Endothelial cell (in vitro differentiated cells): ENCODE results near the gene UBE2J1. TPM values are rescaled to one million over a fixed set of nuclear protein-coding genes. Genes with fewer than 3 reads are reported as not detected.

Source experiments
- DNase-seq: peaks from one replicate; pipeline ENCODE4 v3.0.0; 2021; ENCODE audit warnings: low spot score
- H3K27ac Mint-ChIP-seq: one replicate; pipeline ENCODE4 v1.8.0; 2021; ENCODE audit warnings: mixed read lengths, inconsistent platforms; ENCODE audit not compliant: unreplicated experiment
- H3K27me3 Mint-ChIP-seq: one replicate; pipeline ENCODE4 v1.8.0; 2021; ENCODE audit warnings: mild to moderate bottlenecking, moderate library complexity, mixed read lengths, inconsistent platforms; ENCODE audit not compliant: unreplicated experiment
- H3K36me3 Mint-ChIP-seq: one replicate; pipeline ENCODE4 v1.8.0; 2021; ENCODE audit warnings: mild to moderate bottlenecking, low read depth, mixed read lengths, inconsistent platforms; ENCODE audit not compliant: unreplicated experiment
- H3K4me1 Mint-ChIP-seq: one replicate; pipeline ENCODE4 v1.8.0; 2021; ENCODE audit warnings: mild to moderate bottlenecking, mixed read lengths, inconsistent platforms; ENCODE audit not compliant: unreplicated experiment
- H3K4me3 Mint-ChIP-seq: one replicate; pipeline ENCODE4 v1.8.0; 2021; ENCODE audit warnings: mild to moderate bottlenecking, mixed read lengths, inconsistent platforms; ENCODE audit not compliant: unreplicated experiment
- H3K9me3 Mint-ChIP-seq: one replicate; pipeline ENCODE4 v1.8.0; 2021; ENCODE audit warnings: mixed read lengths, inconsistent platforms; ENCODE audit not compliant: unreplicated experiment
- total RNA-seq: library from RNA; stranded (reverse); fragmentation: NEBNext Ultra II Directional; extraction: Animal tissue kit (Norgen Biotek cat#: 25700); gene quantifications from one replicate; pipeline ENCODE4 v1.2.1, GENCODE V29; 2021; ENCODE audit not compliant: unreplicated experiment
- TF ChIP-seq, protein P1 (sequence below): fragments of 200-600 bp; sonication (generic); IDR thresholded peaks from one replicate; pipeline ENCODE4 v1.5.0; 2021; ENCODE audit warnings: antibody characterized with exemption; ENCODE audit not compliant: unreplicated experiment

Gene UBE2J1
- total RNA-seq, 1 donor from 2014 or later: 43.7 TPM

GRCh38 chr6:89393659-89394058, 41.1 kb upstream of the UBE2J1 start:
- Mint-ChIP-seq H3K9me3 (no peaks in the 10 kb centered on the region), H3K4me3 (no peak overlapping the region), H3K4me1 (no peaks in the 10 kb centered on the region), H3K27ac (no peak overlapping the region), H3K27me3 (no peaks in the 10 kb centered on the region), H3K36me3 (no peaks in the 10 kb centered on the region)
- TF ChIP-seq, protein P1, sequence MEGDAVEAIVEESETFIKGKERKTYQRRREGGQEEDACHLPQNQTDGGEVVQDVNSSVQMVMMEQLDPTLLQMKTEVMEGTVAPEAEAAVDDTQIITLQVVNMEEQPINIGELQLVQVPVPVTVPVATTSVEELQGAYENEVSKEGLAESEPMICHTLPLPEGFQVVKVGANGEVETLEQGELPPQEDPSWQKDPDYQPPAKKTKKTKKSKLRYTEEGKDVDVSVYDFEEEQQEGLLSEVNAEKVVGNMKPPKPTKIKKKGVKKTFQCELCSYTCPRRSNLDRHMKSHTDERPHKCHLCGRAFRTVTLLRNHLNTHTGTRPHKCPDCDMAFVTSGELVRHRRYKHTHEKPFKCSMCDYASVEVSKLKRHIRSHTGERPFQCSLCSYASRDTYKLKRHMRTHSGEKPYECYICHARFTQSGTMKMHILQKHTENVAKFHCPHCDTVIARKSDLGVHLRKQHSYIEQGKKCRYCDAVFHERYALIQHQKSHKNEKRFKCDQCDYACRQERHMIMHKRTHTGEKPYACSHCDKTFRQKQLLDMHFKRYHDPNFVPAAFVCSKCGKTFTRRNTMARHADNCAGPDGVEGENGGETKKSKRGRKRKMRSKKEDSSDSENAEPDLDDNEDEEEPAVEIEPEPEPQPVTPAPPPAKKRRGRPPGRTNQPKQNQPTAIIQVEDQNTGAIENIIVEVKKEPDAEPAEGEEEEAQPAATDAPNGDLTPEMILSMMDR: no peak
- no peak for DNase-seq

DNA sequence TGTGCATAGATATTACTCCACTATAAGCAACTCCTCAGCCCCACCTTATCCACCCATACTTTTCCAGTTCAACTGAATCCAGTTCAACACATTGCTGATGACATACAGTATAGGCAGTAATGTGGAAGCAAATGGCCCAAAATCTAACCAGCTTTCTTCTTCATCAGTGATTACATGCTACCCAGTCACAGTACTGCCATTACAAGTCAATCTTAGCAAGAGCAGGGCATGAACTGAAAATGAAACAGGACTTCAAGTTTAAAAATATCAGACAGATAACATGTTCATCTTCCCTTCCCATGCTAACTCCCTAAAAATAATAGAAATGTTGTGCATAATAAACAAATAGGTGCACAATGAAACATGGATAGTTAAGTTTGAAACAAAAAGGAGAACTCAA, 40.3 kb upstream of the UBE2J1 start:
- H3K9me3 Mint-ChIP-seq: no peaks in the 10 kb centered on the region
- no peak for DNase-seq
- H3K36me3 Mint-ChIP-seq: no peaks in the 10 kb centered on the region
- TF ChIP-seq, protein P1: no peak
- no peaks in the 10 kb centered on the region for H3K27me3 Mint-ChIP-seq
- H3K4me1 Mint-ChIP-seq: no peaks in the 10 kb centered on the region
- no peak overlapping the region for H3K27ac Mint-ChIP-seq
- H3K4me3 Mint-ChIP-seq: no peak overlapping the region

GRCh38 chr6:89388846-89389245, 36.3 kb upstream of the UBE2J1 start:
- TF ChIP-seq, protein P1: no peak
- Mint-ChIP-seq H3K4me3 (no peak overlapping the region), H3K27ac (no peak overlapping the region), H3K4me1 (no peaks in the 10 kb centered on the region), H3K27me3 (no peaks in the 10 kb centered on the region), H3K9me3 (no peaks in the 10 kb centered on the region), H3K36me3 (no peaks in the 10 kb centered on the region)
- DNase-seq: no peak

- no peaks in the 10 kb centered on the region for H3K4me1 Mint-ChIP-seq
- H3K27me3 Mint-ChIP-seq: no peaks in the 10 kb centered on the region
- no peak overlapping the region for H3K4me3 Mint-ChIP-seq
- no peaks in the 10 kb centered on the region for H3K36me3 Mint-ChIP-seq
- no peaks in the 10 kb centered on the region for H3K9me3 Mint-ChIP-seq
- TF ChIP-seq, protein P1: no peak
- DNase-seq: no peak
- no peak overlapping the region for H3K27ac Mint-ChIP-seq
These were observed 35.1 kb upstream of the UBE2J1 start for GRCh38 chr6:89387516-89388201.

GRCh38 chr6:89386917-89387491, 34.5 kb upstream of the UBE2J1 start:
- Mint-ChIP-seq H3K4me1 (no peaks in the 10 kb centered on the region), H3K36me3 (no peaks in the 10 kb centered on the region), H3K4me3 (no peak overlapping the region), H3K9me3 (no peaks in the 10 kb centered on the region), H3K27ac (no peak overlapping the region), H3K27me3 (no peaks in the 10 kb centered on the region)
- no peak for DNase-seq
- TF ChIP-seq, protein P1: no peak
